ENCODE measurements around the gene CLUH.
"Not testable (repeated sequence)": the region's sequence is repeated elsewhere in the genome, so short reads cannot be mapped to it uniquely, and the experiment has no call there.

Gene CLUH

DNA sequence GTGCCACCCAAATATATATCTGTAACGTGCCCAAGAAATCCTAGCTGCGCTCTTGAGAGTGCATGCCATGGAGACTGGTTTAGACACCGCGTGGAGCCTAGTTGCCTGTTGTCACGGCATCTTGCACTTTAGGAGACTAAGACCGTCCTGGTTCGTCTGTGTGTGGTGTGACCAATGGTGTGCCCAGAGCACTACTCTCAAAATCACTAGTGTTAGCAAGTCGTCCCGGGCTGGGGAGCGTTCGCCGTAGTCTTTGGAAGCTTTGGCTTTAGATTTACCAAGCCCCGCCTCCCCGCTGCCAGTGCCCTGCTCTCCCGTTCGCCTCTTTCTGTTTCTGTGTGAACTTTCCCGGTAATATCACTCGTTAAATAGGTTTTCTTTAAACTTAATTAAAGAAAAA is 27.0 kb downstream of the CLUH start:
- DNase-seq: no peak

- no peak for DNase-seq
These were observed 27.7 kb downstream of the CLUH start for GRCh38 chr17:2683912-2684311.

DNA sequence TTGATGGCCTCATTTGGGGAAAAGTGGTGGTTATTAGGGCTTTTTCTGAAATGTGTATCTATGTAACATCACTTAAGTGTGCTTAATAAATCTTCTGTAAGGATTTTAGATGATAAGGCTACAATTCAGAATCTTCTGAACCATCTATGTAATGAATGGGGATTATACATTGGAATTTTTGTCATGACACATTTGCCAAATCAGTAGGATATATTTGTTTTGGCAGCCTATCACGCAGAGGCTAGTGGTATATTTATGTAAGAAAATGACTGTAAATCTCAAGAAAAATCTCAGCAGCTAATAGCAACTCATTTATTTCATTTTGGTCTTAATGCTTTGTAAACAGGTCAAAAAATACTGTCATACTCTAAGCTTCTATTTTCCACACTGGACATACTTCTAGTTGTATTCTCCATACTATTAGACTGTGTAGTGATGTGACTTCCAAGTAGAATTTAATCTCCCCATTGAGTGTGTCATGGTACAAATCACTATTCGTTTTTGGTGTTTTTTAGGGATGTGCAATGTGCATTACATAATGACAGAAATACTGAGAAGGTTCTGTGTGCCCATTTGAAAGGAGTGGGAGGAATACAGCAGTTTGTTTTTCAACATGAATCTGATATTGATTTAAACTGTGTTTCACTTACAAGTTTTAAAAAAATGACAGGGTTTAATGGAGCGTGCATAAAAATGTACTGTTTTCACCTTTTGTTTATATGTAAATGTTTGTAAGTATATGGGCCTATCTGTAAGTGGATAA is 29.2 kb downstream of the CLUH start:
- DNase-seq: no peak

GRCh38 chr17:2681650-2682049 is 29.9 kb downstream of the CLUH start:
- DNase-seq: no peak

DNA sequence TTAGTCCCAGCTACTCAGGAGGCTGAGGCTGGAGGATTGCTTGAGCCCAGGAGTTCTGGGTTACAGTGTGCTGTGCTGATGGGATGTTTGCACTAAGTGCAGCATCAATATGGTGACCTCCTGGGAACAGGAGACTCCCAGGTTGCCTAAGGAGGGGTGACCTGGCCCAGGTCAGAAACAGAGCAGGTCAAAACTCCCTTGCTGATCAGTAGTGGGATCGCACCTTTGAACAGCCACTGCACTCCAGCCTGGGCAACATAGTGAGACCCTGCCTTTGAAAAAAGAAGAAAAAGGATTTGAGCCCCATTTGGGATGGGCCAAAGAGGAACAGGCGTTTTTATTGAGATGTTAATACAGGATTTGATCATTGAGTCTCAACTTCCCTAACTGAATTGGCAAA is 30.6 kb downstream of the CLUH start:
- DNase-seq: no peak

GRCh38 chr17:2679247-2679646 is 32.3 kb downstream of the CLUH start:
- not testable (repeated sequence) for DNase-seq

GRCh38 chr17:2672026-2672425 is 39.5 kb downstream of the CLUH start:
- DNase-seq: no peak

- not testable (repeated sequence) for DNase-seq
These were observed 51.2 kb downstream of the CLUH start for GRCh38 chr17:2660410-2660809.

GRCh38 chr17:2659337-2659736 is 52.2 kb downstream of the CLUH start:
- not testable (repeated sequence) for DNase-seq

GRCh38 chr17:2656283-2656682 is 55.3 kb downstream of the CLUH start:
- DNase-seq: no peak

DNA sequence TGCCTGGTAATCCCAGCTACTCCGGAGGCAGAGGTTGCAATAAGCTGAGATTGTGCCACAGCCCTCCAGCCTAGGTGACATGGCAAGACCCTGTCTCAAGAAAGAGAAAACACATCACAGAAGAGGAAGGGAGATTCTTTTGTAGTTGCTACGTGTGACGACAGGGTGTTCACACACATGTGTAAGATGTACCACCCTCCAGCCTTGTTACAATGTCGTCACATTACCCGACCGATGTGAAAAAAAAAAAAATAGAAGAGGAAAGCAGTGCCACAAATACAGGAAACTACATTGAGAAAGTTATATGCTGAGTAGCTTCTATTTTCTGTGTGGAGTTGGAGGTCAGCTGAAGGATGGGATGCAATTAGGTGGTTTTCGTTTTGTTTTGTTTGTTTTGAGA is 56.0 kb downstream of the CLUH start:
- no peak for DNase-seq

DNA sequence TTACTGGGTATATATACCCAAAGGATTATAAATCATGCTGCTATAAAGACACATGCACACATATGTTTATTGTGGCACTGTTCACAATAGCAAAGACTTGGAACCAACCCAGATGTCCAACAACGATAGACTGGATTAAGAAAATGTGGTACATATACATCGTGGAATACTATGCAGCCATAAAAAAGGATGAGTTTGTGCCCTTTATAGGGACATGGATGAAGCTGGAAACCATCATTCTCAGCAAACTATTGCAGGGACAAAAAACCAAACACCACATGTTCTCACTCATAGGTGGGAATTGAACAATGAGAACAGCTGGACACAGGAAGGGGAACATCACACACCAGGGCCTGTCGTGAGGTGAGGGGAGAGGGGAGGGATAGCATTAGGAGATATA is 58.7 kb downstream of the CLUH start:
- DNase-seq: not testable (repeated sequence)

- no peak for DNase-seq
These were observed 62.4 kb downstream of the CLUH start for GRCh38 chr17:2649191-2649590.

GRCh38 chr17:2647957-2648356 is 63.6 kb downstream of the CLUH start:
- no peak for DNase-seq

DNA sequence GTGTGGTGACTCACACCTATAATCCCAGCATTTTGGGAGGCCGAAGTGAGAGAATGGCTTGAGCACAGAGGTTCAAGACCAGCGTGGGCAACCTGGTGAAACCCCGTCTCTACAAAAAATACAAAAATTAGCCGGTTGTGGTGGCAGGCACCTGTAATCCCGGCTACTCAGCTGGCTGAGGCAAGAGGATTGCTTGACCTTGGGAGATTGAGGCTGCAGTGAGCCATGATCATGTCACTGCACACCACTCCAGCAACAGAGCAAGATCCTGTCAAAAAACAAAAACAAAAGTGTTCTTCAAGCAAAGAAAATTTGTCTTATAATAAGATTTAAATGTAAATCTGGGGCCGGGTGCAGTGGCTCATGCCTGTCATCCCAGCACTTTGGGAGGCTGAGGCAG is 66.6 kb downstream of the CLUH start:
- DNase-seq: no peak
